Neuronal stem cell (in vitro differentiated cells): Measurements from ENCODE around the gene FAM120AOS.

Source experiments
- DNase-seq: peaks from one replicate; pipeline ENCODE4 v3.0.0-alpha.2; 2013; ENCODE audit warnings: low spot score
- H2AFZ ChIP-seq: one replicate; pipeline ENCODE4 v1.6.1; 2013; ENCODE audit warnings: mild to moderate bottlenecking, low read length, inconsistent platforms
- H2AK5ac ChIP-seq: 2 replicates; pipeline ENCODE4 v1.6.1; 2013; ENCODE audit warnings: low read depth, mild to moderate bottlenecking, inconsistent platforms, low read length, moderate library complexity, mixed read lengths
- H2BK120ac ChIP-seq: 2 replicates; pipeline ENCODE4 v1.6.1; 2013; ENCODE audit warnings: low read depth, mild to moderate bottlenecking, inconsistent platforms, low read length, moderate library complexity, mixed read lengths
- H2BK12ac ChIP-seq: one replicate; pipeline ENCODE4 v1.6.1; 2013; ENCODE audit warnings: low read length, inconsistent platforms
- H2BK15ac ChIP-seq: 2 replicates; pipeline ENCODE4 v1.6.1; 2013; ENCODE audit warnings: mild to moderate bottlenecking, low read length, inconsistent platforms, mixed read lengths
- H2BK5ac ChIP-seq: one replicate; pipeline ENCODE4 v1.6.1; 2013; ENCODE audit warnings: inconsistent platforms, mild to moderate bottlenecking, low read length, moderate library complexity
- H3K14ac ChIP-seq: one replicate; pipeline ENCODE4 v1.6.1; 2013; ENCODE audit warnings: low read length, inconsistent platforms
- H3K18ac ChIP-seq: 2 replicates; pipeline ENCODE4 v1.6.1; 2013; ENCODE audit warnings: low read length, inconsistent platforms
- H3K23ac ChIP-seq: 2 replicates; pipeline ENCODE4 v1.6.1; 2013; ENCODE audit warnings: low read depth, mild to moderate bottlenecking, mixed read lengths, low read length, inconsistent platforms; ENCODE audit not compliant: poor library complexity
- H3K27ac ChIP-seq: replicated peaks from 3 replicates; pipeline ENCODE4 v1.5.1; 2013; ENCODE audit warnings: low read length, inconsistent platforms
- H3K27me3 ChIP-seq, 3 experiments: 2 replicates each; pipeline ENCODE4 v1.6.1; 2013; ENCODE audit warnings: low read length in 3 of 3, mild to moderate bottlenecking in 2 of 3, inconsistent platforms in 1 of 3, low read depth in 1 of 3, mixed read lengths in 1 of 3, moderate library complexity in 1 of 3; ENCODE audit not compliant: control insufficient read depth in 3 of 3, insufficient read depth in 3 of 3
- H3K36me3 ChIP-seq, 2 donors: replicated peaks in 1 of 2; 2 replicates each; pipeline ENCODE4 v1.6.1; 2013; ENCODE audit warnings: low read length in 2 of 2; ENCODE audit not compliant: control insufficient read depth in 2 of 2, insufficient read depth in 2 of 2
- H3K4ac ChIP-seq: 2 replicates; pipeline ENCODE4 v1.6.1; 2013; ENCODE audit warnings: inconsistent platforms, mild to moderate bottlenecking, low read length, moderate library complexity
- H3K4me1 ChIP-seq, 2 donors: 1 replicate in 1 of 2; 2 replicates in 1 of 2; pipeline ENCODE4 v1.6.1; 2013; ENCODE audit warnings: low read length in 2 of 2, low read depth in 1 of 2; ENCODE audit not compliant: control insufficient read depth in 2 of 2, insufficient read depth in 1 of 2
- H3K4me2 ChIP-seq: one replicate; pipeline ENCODE4 v1.6.1; 2013; ENCODE audit warnings: mild to moderate bottlenecking, low read length, inconsistent platforms; ENCODE audit not compliant: insufficient read depth, poor library complexity, severe bottlenecking
- H3K4me3 ChIP-seq, 2 donors: 2 replicates each; pipeline ENCODE4 v1.5.1; 2013; ENCODE audit warnings: low read length in 2 of 2, mild to moderate bottlenecking in 2 of 2, inconsistent platforms in 1 of 2, moderate library complexity in 1 of 2
- H3K79me1 ChIP-seq: one replicate; pipeline ENCODE4 v1.6.1; 2013; ENCODE audit warnings: low read depth, mild to moderate bottlenecking, inconsistent platforms, low read length, moderate library complexity
- H3K9ac ChIP-seq: one replicate; pipeline ENCODE4 v1.6.1; 2013; ENCODE audit warnings: mild to moderate bottlenecking, low read depth, low read length, inconsistent platforms; ENCODE audit not compliant: poor library complexity
- H3K9me3 ChIP-seq, 2 donors: replicated peaks in 1 of 2; 2 replicates each; pipeline versions ENCODE3 to v1.6.1; 2013; ENCODE audit warnings: low read length in 2 of 2, mild to moderate bottlenecking in 2 of 2, inconsistent platforms in 1 of 2, low read depth in 1 of 2, mixed read lengths in 1 of 2, moderate library complexity in 1 of 2; ENCODE audit not compliant: control insufficient read depth in 2 of 2, insufficient read depth in 1 of 2
- H4K8ac ChIP-seq: one replicate; pipeline ENCODE4 v1.6.1; 2013; ENCODE audit warnings: low read depth, mild to moderate bottlenecking, inconsistent platforms, low read length, moderate library complexity
- H4K91ac ChIP-seq: one replicate; pipeline ENCODE4 v1.6.1; 2013; ENCODE audit warnings: low read length, low read depth, mild to moderate bottlenecking, inconsistent platforms; ENCODE audit not compliant: poor library complexity
- WGBS, 2 donors: extraction: QIAGEN DNeasy Blood & Tissue Kit; methylation state at CpG; one replicate each; pipeline ENCODE4 v1.1.7; 2013; ENCODE audit warnings: missing lambda C conversion rate in 2 of 2, mixed read lengths in 1 of 2; ENCODE audit not compliant: insufficient read length in 2 of 2, insufficient replicate concordance in 1 of 2; ENCODE audit errors: extremely low coverage in 2 of 2; 5-methylcytosine and 5-hydroxymethylcytosine counted together

FAM120AOS gene

GRCh38 chr9:93493949-93494348, 40.6 kb upstream of the FAM120AOS start:
- H2BK5ac ChIP-seq, result no peak overlapping the region
- no peak overlapping the region for H2AK5ac ChIP-seq
- H4K91ac ChIP-seq, result no peak overlapping the region
- H2BK12ac ChIP-seq, result no peak overlapping the region
- H3K79me1 ChIP-seq, result no peaks in the 10 kb centered on the region
- H3K4me3 ChIP-seq, result no peak overlapping the region
- H4K8ac ChIP-seq, result no peak overlapping the region
- no peak overlapping the region for H2BK15ac ChIP-seq
- H3K36me3 ChIP-seq, result peaks cover 18 to 81% of the 10 kb centered on the region in 2 donors
- no peak for DNase-seq
- no peak overlapping the region for H3K23ac ChIP-seq
- H3K4me2 ChIP-seq, result no peak overlapping the region
- no peak overlapping the region for H2AFZ ChIP-seq
- peaks cover 0 to 2% of the 10 kb centered on the region in 2 donors for H3K4me1 ChIP-seq
- WGBS, 2 donors, result no CpG with 5 or more reads among the region's 12 CpGs
- no peak overlapping the region for H2BK120ac ChIP-seq
- H3K9ac ChIP-seq, result no peak overlapping the region
- no peaks in the 10 kb centered on the region for H3K27me3 ChIP-seq
- no peak overlapping the region for H3K4ac ChIP-seq
- H3K9me3 ChIP-seq, result no peaks in the 10 kb centered on the region
- no peak overlapping the region for H3K14ac ChIP-seq
- no peak overlapping the region for H3K18ac ChIP-seq
- no peak overlapping the region for H3K27ac ChIP-seq

- H3K36me3 ChIP-seq, result peaks cover 11 to 82% of the 10 kb centered on the region in 2 donors
- H3K9ac ChIP-seq, result no peak overlapping the region
- no peak overlapping the region for H2BK12ac ChIP-seq
- peaks cover 0 to 2% of the 10 kb centered on the region in 2 donors for H3K4me1 ChIP-seq
- H2BK120ac ChIP-seq, result no peak overlapping the region
- no peak overlapping the region for H4K8ac ChIP-seq
- no peak overlapping the region for H3K4ac ChIP-seq
- no peak overlapping the region for H3K23ac ChIP-seq
- no peaks in the 10 kb centered on the region for H3K9me3 ChIP-seq
- no CpG with 5 or more reads among the region's 5 CpGs for WGBS, 2 donors
- H2AK5ac ChIP-seq, result no peak overlapping the region
- DNase-seq, result no peak
- no peak overlapping the region for H2AFZ ChIP-seq
- no peak overlapping the region for H4K91ac ChIP-seq
- H3K27me3 ChIP-seq, result no peaks in the 10 kb centered on the region
- no peak overlapping the region for H2BK5ac ChIP-seq
- no peaks in the 10 kb centered on the region for H3K79me1 ChIP-seq
- H2BK15ac ChIP-seq, result no peak overlapping the region
- H3K27ac ChIP-seq, result no peak overlapping the region
- no peak overlapping the region for H3K4me2 ChIP-seq
- H3K18ac ChIP-seq, result no peak overlapping the region
- H3K14ac ChIP-seq, result no peak overlapping the region
- no peak overlapping the region for H3K4me3 ChIP-seq
These were observed 38.9 kb upstream of the FAM120AOS start for GRCh38 chr9:93492327-93492726.

- Histone ChIP-seq H4K8ac (no peak overlapping the region), H2BK12ac (no peak overlapping the region), H2AK5ac (no peak overlapping the region), H2BK120ac (no peak overlapping the region), H3K14ac (no peak overlapping the region), H3K36me3 (peaks cover 8 to 78% of the 10 kb centered on the region in 2 donors), H2BK15ac (no peak overlapping the region), H3K79me1 (no peaks in the 10 kb centered on the region), H2BK5ac (no peak overlapping the region), H3K4me2 (no peak overlapping the region), H3K4me1 (peaks cover 0 to 2% of the 10 kb centered on the region in 2 donors), H3K9me3 (no peaks in the 10 kb centered on the region), H3K23ac (no peak overlapping the region), H4K91ac (no peak overlapping the region), H2AFZ (no peak overlapping the region), H3K18ac (no peak overlapping the region), H3K4me3 (no peak overlapping the region), H3K27ac (no peak overlapping the region), H3K4ac (no peak overlapping the region), H3K9ac (no peak overlapping the region), H3K27me3 (no peaks in the 10 kb centered on the region)
- no peak for DNase-seq
- WGBS, 2 donors, result no CpG with 5 or more reads among the region's 3 CpGs
These were observed 38.3 kb upstream of the FAM120AOS start for GRCh38 chr9:93491593-93492232.

GRCh38 chr9:93488244-93488643, 34.9 kb upstream of the FAM120AOS start:
- Histone ChIP-seq H2BK15ac (no peak overlapping the region), H2BK120ac (no peak overlapping the region), H3K79me1 (no peaks in the 10 kb centered on the region), H2BK5ac (no peak overlapping the region), H3K23ac (no peak overlapping the region), H3K4me2 (no peak overlapping the region), H2AK5ac (no peak overlapping the region), H3K9ac (no peak overlapping the region), H3K9me3 (no peaks in the 10 kb centered on the region), H2AFZ (no peak overlapping the region), H3K27ac (no peak overlapping the region), H3K4ac (no peak overlapping the region), H4K8ac (no peak overlapping the region), H3K36me3 (peaks cover 0 to 76% of the 10 kb centered on the region in 2 donors), H3K18ac (no peak overlapping the region), H4K91ac (no peak overlapping the region), H3K4me1 (peaks cover 0 to 2% of the 10 kb centered on the region in 2 donors), H2BK12ac (no peak overlapping the region), H3K27me3 (no peaks in the 10 kb centered on the region), H3K4me3 (no peak overlapping the region), H3K14ac (no peak overlapping the region)
- no CpG with 5 or more reads among the region's 5 CpGs for WGBS, 2 donors
- no peak for DNase-seq
